GM21737 (cell line): ENCODE measurements around the gene KDSR.

ENCODE experiments used
- ATAC-seq: cut with Tn5 transposase; IDR thresholded peaks from one replicate; pipeline ENCODE4 v1.9.1; 2021; ENCODE audit warnings: mild to moderate bottlenecking, moderate library complexity; ENCODE audit not compliant: unreplicated experiment

The KDSR gene

DNA sequence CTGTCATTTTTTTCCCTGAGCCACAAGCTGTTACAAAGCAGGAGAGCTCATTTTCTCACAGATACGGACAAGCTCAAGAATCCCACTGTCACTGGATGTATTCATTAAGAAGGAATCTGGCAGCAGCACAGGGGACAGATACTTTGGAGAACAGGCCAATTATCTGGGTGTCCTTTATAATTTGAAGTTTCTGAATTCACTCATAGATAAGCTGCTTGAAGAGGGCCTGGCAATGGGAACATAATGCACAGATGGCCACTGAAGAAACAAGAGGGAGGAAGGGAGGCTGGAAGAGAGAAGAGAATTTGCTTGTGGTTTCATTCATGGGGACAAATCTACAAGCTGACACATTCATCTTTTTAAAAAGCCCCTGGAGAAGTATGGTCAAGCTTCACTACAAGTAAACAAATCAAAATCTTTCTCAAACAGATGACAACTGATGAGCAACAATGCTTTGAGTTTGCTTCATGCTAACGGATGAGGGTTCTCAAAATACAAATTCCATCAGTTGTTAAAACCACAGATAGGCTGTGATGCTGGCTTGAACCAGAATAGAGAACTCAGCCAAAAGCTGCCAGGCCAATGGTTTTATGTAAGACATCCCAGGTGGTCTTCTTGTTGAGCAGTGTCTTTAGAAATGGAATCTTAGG lies 59.3 kb downstream of the KDSR start:
- no peak for ATAC-seq

- no peak for ATAC-seq
These were observed 60.0 kb downstream of the KDSR start for GRCh38 chr18:63306819-63307550.

GRCh38 chr18:63306249-63306648 lies 60.8 kb downstream of the KDSR start:
- no peak for ATAC-seq

DNA sequence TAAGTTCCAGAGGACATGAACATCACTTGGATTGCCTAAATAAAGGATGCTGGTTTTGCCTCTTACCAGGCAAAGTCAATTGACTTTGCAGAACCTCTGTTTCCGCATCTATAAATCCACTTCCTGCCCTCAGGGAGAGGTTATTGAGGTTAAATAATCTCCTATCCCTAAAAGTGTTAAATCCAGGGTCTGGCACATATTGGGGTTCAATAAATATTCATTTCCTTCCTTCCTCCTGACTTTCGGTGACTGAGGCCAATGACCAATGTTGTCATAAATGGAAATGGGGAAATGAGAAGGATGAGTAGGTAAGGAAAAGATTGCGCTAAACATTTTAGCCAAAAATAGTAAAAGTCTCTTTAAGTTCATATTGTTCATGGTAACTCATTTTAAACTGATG lies 63.5 kb downstream of the KDSR start:
- ATAC-seq = no peak

DNA sequence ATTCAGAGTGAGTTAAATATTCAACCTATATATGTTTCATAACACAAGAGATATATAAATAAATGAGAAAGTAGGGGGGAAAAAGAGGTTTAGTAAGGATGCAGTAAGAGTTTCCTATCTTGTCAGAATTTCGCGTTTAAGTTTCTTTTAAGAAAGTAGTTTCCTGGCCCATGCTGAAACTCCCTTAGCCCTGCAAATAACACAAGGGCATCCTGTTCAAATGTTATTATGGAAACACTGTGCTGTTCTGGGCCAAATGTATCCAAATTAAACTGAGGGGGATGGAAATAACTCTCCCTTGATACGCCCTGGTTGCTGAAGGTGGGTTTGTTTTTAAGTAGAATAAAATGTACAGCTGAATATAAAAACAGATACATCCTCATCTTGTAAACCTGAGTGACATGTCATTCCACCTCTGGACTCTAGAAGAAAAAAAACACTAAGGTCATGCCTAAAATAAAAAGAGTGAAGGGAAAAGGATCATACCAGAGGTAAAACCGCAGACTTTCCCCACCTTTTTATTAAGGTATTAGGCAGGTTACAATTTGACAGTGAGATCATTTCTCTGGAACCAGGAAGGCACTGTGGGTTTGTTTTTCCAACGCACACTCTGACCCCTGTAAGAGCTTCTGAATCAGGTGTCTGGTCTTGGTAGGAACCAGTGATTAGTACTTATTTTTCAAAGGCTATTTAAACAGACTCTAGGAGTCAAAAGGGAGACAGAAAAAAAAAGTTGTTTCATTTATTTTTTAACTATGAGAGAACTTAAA lies 64.2 kb downstream of the KDSR start:
- no peak for ATAC-seq

GRCh38 chr18:63302220-63302619 lies 64.8 kb downstream of the KDSR start:
- ATAC-seq = no peak

DNA sequence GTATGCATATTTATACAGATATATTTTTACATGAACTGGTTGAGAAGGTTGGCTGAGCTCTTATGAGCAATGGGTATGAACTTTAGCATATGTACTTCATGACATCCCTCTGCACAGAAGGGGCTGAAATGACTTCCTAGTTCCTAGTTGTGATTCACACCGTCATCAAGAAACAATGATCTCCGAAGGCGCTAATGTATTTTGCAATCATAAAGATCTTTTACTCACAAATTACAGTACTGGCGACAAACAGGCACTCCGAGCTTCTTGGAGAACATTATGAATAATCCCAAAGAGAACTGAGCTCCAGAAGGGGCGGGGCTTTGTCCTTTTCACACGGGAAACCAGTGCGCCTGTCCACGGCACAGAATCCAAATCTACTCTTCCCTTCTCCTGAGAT lies 65.6 kb downstream of the KDSR start:
- ATAC-seq = no peak

GRCh38 chr18:63299837-63300745 lies 66.9 kb downstream of the KDSR start:
- ATAC-seq = peak; percentile 50

DNA sequence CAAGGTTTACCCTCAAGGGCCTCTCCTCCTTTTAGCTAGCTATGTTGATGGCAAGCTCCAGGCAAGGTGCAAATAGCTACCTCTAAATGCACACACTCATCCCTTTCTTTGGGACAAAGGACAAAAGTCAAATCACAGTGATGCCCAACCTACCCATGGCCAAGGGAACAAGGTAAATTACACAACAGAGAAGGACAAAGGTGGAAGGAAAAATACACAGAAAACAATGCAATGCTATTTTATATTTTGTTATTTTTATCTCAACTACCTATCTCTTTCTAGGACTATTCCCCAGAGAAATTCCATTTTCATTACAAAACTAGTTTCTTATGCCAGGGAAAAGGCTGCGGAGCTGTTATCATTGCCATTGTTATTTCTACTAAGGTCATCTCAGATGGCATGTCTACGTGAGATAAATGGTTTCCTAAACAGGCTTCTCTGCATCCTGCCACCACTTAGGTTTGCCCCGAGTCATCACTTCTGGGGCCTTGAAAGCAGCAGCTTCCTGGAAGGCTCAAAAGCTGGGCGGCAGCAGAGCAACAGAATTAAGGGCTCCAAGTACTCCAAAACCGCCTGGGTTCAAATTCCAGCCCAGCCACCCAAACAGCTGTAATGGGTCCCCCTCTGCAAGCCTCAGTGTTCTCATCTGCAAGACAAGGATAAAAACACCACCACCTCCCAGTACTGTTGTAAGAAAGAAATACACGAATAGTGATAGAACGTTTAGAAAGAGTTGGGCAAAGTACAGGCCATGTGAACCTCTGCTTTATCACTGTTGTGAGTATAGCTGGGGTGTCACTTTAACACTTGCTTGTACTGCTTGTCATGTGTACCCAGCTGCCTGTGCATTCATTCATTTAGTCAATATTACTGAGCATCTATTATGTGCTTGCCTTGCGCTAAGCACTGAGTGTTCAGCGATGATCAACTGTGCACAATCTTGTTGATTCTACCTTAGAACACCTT lies 68.3 kb downstream of the KDSR start:
- no peak for ATAC-seq

DNA sequence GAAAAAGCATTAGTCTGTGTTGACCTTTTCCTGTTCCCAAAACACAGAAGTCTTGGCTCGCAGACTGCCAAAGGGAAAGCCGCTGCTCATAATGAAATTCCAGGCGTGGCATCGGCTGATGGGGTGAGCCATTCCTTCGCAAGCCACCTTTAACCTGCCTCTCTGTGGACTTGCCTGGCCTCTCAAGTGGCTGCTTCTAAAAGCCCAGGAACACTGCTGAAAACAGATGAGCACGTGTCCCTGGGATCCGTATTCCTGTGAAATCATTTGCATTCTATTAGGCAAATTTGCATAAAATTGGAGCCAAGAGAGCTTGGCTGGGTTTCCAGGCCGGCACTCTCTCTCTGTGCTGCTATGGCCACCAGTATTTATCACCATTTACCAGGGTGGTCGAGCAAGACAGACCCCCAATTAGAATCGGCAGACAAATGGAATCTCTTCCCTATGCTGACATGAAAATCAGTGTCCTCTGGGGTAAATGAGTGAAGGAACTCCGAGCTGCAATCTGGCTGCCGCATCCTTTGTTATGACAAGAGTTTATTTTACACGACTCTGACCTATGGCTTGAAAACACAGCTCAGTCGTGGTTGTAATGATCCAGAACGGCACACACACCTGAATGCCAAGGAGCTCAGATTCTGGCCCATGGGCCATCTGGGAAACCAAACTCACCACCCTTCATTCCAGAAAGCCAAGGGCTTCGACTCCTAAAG lies 69.2 kb downstream of the KDSR start:
- no peak for ATAC-seq

- ATAC-seq = no peak
These were observed 73.1 kb downstream of the KDSR start for GRCh38 chr18:63293935-63294334.

DNA sequence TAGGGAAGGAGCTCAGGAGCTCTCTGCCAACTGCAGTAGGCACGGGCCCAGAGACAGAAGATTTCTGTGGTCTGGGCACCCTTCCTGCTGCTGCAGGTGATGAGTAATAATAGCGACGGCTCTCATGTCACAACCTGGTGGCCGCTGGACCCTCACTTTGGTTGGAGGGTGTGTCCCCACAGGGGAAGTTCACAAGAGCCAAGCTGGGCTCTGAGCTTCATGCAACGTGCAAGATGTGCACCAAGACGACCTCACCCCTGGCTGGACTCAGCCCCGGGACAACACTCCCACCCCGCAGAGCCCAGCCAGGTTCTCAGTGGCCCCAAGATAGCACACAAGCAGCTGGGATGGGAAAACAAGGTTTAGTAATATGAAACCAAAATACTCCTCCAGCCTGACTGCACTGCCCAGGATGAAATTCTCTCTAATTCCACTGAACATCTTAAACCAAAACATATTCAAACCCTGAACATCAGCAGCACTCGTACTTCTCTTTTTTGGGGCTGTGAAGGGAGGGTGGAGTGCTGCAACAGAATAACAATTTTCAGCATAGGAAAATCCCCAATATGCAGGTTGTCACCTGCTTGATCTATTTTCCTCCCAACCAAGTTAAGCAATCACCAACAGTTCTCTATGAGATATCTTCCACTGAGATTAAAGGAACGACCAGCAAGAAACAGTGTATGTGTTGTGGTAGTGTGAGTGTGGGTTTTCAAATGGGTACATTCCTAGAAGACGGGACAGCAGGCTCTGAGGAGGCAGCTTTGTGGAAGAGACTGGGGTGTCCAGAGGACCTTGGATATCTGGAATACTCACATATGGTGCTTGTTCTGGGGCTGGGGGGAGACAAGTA lies 73.9 kb downstream of the KDSR start:
- peak; percentile 57 for ATAC-seq

GRCh38 chr18:63291278-63291677 lies 75.7 kb downstream of the KDSR start:
- ATAC-seq = no peak

DNA sequence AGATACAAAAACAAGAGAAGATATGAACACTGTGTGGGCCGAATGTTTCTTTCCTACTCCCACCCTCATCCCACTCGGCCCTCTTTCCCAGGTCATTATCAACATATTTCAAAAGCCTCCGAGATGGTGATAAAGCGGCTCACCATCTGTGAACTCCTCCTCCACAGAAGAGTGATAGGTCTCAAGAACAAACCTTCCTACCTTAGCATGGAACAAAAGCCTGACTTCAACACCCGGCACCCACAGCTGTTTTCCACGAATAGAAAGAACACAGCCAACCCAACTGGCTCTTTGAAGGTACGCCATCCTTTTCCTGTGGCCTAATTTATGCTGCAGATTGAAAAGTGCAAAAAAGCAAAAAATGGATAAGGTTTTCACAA lies 76.2 kb downstream of the KDSR start:
- ATAC-seq = no peak

DNA sequence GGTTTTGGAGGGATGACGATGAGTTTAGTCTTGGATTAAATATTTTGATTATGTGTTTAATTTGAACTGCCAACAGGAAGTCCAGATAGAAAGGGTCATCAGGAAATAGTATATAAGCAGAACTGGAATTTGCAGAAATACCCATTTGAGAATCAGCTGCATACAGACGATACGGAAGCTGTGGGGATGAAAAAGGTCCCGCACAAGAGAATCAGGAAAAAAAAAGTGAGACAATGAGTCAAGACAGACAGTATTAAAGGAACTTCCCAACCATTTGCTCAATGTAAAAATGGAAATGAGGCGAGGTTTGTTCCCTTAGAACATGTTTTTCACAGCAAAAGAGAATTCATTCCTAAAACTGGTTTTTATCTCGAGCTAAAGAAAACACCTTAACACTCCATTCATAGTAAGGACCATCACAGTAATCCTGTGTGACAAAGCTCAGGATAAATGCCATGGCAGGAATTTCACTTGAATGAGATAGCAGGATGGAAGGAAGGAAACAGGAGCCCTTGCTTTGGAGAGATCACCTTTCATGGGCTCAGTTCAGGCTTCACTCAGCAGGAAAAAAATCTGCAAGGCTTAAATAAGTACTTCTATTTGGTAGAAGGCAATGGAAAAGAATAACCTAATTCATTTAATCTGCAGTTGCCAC lies 76.7 kb downstream of the KDSR start:
- ATAC-seq = no peak

DNA sequence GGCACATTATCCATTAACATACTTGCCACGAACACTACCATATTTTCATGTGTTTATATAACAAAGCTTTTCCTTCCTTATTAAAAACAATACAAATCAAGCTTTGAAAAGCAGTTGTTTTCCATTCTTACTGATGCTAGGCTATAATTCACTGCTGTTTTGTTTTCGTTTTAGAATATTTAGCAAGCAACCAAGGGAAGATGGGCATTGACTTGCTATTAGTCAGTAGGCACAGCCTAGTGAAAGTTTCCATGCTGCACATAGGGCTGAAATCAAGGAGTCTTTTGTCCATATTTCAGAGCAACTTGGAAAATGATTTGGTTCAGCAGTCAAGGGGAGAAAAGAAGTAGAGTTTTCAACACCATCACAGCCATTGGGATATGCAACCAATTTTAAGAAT lies 78.7 kb downstream of the KDSR start:
- no peak for ATAC-seq

DNA sequence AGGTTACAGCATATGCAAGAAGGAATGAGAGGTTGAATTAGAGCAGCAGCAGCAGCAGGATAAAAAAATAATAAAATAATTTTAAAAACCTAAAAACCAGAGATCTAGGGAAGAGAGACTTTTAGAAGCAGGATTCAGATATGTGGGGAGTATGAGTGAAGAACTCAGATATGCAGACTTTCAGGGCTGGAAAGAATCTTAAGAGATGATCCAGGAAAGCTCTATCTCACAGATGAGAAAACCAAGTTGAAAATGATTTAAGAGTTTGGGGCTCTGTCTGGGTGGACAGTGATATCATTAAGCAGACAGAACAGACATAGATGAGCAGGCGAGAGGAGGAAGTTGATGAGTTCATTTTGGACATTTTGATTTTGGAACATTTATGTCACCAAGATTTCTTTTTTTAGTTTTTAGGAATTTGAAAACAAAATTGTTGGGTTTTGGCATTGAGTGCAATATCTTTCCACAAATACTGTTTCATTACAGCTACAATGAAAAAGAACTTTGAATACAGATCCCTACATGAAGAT lies 79.2 kb downstream of the KDSR start:
- ATAC-seq = no peak

DNA sequence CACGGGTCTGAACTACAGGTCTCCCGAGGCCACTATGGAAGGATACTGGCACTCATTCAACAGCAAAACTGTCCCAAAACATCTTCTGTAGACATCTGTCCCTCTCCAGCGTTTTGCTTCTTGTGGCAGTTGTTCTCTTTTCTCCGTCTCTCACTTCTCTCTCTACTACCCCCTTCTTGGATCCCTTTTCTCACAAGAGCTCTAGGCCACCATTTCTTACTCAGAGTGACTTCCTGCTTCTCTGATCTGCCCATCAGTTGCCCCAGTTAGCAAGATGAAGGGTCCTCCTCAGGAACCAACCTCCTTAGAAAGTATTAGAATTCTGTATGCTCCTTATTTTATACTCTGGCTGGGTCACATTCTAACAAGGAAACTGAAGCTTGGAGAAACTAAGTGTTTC lies 80.1 kb downstream of the KDSR start:
- no peak for ATAC-seq
